HUDEP-2 (cell line): ENCODE results near the gene MED9.
A peak's percentile ranks its signal among the peaks of the same experiment; 100 is the strongest.

Experiments
- DNase-seq, 76 experiments: peaks; one replicate each; lab custom pipeline; 2025; ENCODE audit not compliant: unreplicated experiment in 76 of 76; lab: John Stamatoyannopoulos, UW

MED9 gene

GRCh38 chr17:17502741-17503565 lies 26.2 kb downstream of the MED9 start:
- no peak for DNase-seq

- DNase-seq: no peak
These were observed 26.8 kb downstream of the MED9 start for GRCh38 chr17:17503566-17504130.

DNA sequence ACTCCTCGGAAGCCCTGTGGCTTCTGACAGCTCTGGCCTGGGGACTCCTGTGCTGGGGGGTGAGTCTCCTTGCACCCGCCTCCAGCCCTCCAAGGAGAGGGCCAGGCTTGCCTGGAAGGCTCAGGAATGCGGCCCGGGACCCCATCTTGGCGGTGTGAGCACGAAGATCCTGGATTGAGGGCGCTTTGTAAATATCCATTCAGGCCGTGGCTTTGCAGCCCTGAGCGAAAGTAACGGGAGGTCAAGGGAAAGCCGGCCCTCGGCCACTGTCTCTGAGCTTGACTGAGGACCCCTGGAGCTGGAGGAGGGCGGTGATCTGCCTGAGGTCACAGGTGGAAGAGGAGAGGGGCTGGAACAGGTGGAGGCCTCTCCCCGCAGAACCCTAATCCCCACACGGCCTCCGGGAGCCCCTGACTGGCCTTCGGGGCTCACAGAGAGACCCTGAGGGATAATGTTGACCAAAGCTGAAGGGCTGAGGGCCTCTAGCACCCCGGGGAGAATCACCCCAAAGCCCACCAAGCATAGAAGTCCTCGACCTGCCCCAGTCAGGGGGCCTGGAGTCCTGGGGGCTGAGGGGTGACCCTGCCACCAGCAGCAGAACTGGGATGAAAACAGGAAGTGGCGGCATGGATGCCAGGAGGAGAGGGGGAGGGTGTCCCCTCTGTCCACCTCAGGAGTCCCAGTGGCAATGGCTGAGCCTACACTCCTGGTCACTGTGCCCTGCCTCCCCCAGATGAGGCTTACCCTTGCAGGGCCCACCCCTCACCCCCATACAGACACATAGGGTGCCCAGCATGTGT lies 27.7 kb downstream of the MED9 start:
- no peak for DNase-seq

- DNase-seq: no peak
These were observed 28.4 kb downstream of the MED9 start for GRCh38 chr17:17505151-17505550.

- DNase-seq: no peak
These were observed 28.9 kb downstream of the MED9 start for GRCh38 chr17:17505610-17506171.

- DNase-seq: no peak
These were observed 29.5 kb downstream of the MED9 start for GRCh38 chr17:17506181-17506741.

DNA sequence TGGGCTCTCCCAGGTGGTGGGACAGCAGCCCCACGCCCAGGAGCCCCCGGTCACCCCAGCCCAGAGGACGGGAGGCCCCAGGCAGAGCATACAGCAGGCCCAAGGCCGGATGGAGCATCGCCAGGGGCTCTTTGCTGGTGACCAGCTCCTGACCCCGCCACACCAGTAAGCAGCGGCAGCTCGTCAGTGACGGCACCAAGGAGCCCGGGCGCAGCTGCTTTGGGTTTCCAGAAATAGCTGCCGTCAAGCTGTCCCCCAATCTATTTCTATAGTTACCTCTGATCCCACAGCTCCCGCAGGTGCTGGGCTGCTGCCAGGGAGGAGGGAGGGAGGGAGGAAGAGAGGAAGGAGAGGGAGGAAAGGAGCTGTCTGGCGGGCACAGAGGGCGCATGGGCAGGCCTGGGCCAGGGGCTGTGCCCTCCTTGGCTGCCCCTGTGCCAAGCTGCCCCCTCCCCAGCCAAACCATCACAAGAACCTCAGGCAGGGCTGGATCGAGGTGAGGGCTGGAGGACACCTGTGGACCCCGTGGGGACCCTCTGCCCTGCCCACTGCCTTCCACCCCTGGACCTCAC lies 30.2 kb downstream of the MED9 start:
- DNase-seq: no peak

DNA sequence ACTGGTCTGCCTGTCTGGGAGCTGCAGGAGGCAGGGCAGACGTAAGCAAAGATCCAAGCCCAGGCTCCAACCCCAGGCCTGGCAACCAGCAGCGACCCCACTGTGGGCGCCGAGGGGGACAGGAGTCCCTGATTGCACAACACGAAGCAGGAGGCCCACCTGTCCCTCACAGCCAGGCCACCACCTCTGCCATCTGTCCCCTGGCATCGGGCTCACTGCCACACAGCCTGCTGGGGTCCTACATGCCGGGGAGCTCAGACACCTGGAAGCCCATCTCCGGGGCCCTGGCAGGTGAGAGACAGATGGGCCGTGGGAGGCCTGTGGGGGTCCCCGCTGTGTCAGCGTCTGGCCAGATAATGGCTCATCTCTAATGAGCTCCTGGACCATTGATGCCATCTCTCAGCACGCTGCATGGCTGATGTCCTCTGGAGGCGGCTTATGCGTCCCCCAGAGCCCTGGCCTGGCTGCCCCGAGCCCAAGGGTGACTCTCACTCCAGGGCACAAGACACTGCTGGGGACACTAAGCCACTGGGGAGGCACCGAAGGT lies 30.7 kb downstream of the MED9 start:
- no peak for DNase-seq

GRCh38 chr17:17508019-17508535 lies 31.3 kb downstream of the MED9 start:
- DNase-seq: no peak

- no peak for DNase-seq
These were observed 32.1 kb downstream of the MED9 start for GRCh38 chr17:17508646-17509591.

DNA sequence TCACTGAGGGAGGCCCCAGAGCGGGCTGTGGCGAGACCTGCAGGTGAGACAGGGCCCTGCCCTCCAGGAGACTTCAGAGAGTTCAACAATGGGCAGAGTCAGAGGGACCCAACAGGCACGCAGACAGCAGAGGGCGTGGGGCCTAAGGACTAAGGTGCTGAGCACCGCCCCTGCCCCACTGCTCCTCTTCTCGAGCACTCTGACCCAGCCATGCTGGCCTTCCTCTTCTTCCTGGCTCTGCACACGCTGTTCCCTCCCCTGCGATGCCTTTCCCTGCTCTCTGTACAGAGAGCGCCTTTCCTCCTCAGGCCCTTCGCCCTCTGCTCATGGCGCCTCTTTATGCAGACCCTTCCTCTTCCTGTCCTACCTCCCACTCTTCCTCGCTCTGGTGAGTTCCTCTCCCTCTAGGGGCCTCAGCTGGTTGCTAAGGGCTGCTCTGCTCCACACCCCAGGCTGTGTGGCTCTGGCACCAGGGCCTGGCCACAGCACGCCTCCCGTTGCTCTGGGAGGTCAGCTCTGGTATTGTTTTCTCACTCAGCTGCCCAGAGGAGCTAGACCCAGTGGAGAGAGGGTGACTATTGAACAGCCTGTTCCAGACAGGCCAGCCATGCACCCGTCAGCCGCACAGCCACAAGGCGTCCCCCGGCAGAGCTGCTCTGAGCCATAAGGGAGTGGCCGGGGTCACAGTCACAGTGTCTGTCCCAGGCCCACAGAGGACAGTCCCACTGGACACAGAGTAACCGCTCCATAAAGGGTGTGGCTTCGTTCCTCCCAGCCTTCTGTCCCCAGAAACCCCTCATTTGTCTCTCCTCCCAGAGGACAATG lies 33.0 kb downstream of the MED9 start:
- no peak for DNase-seq

- no peak for DNase-seq
These were observed 33.9 kb downstream of the MED9 start for GRCh38 chr17:17510456-17511292.

DNA sequence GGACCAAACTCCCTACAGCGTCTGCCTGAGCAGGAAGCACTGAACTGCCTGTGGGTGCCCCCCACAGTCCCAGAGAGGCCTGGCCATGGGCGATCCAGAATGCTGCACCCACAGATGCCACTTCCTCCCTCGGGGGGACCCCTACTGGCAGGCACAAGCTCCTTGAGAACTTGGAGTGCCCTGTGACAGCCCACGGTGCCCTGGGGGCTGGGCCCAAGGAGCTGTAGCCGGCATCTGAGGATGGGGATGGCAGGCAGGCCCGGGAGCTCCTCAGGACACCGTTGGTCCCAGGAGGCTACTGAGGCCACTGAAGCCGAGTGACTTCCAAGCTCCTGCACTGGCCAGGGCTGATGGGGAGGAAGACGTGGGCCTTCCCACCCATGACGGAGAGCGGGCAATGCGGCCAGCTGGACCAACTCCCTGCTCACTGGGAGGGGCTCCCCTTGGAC lies 34.5 kb downstream of the MED9 start:
- no peak for DNase-seq

- DNase-seq: peak in 9 of 76 experiments; percentile 7 to 40 (median 27)
These were observed 35.4 kb downstream of the MED9 start for GRCh38 chr17:17511881-17512858.

- DNase-seq: no peak
These were observed 36.1 kb downstream of the MED9 start for GRCh38 chr17:17512866-17513265.

DNA sequence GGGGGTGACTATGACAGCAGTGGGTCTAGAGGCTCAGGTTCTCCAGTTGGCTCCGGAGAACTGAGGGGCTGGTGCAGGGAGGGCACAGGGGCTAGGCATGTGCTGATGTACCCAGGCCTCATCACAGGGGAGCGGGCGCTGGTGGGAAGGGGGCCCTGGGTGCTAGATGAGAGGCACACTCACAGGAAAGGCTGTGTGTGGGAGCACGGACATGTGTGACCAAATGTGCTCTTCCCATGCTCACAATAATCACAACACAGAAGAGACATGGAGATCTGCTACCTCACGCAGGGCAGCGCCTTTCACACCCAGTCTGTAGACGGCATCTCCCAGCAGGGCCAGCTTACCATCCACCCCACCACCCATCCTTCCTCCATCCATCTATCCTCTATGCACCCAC lies 36.8 kb downstream of the MED9 start:
- no peak for DNase-seq
